DMS153 treated with DMSO at 0.1 percent for 48 hours (cell line): ENCODE data around the gene TNS2.

Source experiments
- DNase-seq: peaks from one replicate; lab custom pipeline; 2025; ENCODE audit not compliant: unreplicated experiment; lab: John Stamatoyannopoulos, UW

TNS2 gene

GRCh38 chr12:53057816-53058500, 8.1 kb downstream of the TNS2 start:
- DNase-seq: no peak

- no peak for DNase-seq
These were observed 9.0 kb downstream of the TNS2 start for GRCh38 chr12:53058674-53059433.

GRCh38 chr12:53059434-53060063, 9.7 kb downstream of the TNS2 start:
- DNase-seq: no peak

- no peak for DNase-seq
These were observed 10.3 kb downstream of the TNS2 start for GRCh38 chr12:53060064-53060720.

GRCh38 chr12:53060721-53061276, 10.9 kb downstream of the TNS2 start:
- DNase-seq: peak; percentile 17

GRCh38 chr12:53061404-53062010, 11.6 kb downstream of the TNS2 start:
- peak; percentile 58 for DNase-seq

GRCh38 chr12:53062011-53062961, 12.4 kb downstream of the TNS2 start:
- no peak for DNase-seq

- no peak for DNase-seq
These were observed 13.3 kb downstream of the TNS2 start for GRCh38 chr12:53062977-53063707.

GRCh38 chr12:53063708-53064612, 14.1 kb downstream of the TNS2 start:
- no peak for DNase-seq

- no peak for DNase-seq
These were observed 15.0 kb downstream of the TNS2 start for GRCh38 chr12:53064613-53065436.

GRCh38 chr12:53065470-53065869, 15.6 kb downstream of the TNS2 start:
- DNase-seq: no peak

GRCh38 chr12:53065975-53066931, 16.4 kb downstream of the TNS2 start:
- DNase-seq: peak; percentile 31

- DNase-seq: no peak
These were observed 17.5 kb downstream of the TNS2 start for GRCh38 chr12:53067074-53067992.

- no peak for DNase-seq
These were observed 18.3 kb downstream of the TNS2 start for GRCh38 chr12:53067993-53068770.
